Stimulated activated CD4-positive, alpha-beta T cell treated with anti-CD3 and anti-CD28 coated beads, Interleukin-1b, Interleukin-23, amount 100 ng/mL, for 4 hours (primary cell): ENCODE data around the gene TSPAN7.

ENCODE experiments used
- DNase-seq, 2 donors: peaks; one replicate each; pipeline ENCODE4 v3.0.0-alpha.2; 2020; ENCODE audit warnings: low read depth in 2 of 2

The TSPAN7 gene

DNA sequence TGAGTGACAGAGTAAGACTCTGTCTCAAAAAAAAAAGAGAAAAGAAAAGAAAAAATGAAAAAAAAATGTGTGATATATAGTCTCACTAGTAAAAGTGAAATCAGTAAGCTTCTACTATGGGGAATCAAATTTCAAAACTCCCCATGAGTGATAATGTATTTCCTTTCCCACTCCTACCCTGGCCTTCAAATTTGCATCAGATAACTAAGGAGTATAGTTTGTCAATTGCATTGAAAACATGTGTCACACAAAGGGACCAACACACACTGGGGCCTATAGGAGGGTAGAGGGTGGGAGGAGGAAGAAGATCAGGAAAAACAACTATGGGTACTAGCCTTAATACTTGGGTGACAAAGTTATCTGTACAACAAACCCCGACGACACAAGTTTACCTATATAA, 118.4 kb downstream of the TSPAN7 start:
- no peak for DNase-seq

DNA sequence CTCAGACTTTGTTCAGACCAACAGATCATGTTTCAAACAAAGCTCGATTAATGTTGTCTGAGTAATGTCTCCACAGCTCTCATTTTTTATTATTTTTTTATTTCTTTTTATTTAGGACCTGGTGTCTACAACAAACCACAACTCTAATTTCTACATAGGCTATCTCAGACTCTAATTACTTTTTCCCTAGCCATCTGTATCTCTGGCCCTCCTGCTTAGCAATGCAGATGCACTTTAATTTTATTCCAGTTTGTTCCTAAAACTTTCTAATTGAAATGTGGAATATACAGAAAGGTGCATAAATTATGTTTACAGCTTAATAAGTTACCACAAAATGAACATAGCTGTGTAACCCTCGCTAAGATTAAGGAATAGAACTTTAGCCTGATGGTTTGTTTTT, 120.8 kb downstream of the TSPAN7 start:
- no peak for DNase-seq

DNA sequence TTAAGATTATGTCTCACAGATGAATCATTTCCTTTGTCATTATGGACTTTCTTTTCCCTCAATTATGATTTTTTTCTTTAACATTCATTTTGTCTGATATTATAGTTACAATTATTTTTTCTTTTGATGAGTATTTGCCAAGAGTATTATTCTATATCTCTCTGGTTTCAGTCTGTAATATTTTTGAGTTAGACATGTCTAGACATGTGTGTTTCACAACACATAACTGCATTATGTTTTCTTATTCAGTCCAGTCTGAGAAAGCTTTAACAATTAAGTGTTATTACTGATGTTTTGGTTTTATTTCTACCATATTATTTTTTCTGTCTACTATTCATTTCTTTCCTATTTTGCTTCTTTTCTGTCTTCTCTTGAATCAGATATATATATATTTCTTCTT, 131.6 kb downstream of the TSPAN7 start:
- DNase-seq, result no peak

DNA sequence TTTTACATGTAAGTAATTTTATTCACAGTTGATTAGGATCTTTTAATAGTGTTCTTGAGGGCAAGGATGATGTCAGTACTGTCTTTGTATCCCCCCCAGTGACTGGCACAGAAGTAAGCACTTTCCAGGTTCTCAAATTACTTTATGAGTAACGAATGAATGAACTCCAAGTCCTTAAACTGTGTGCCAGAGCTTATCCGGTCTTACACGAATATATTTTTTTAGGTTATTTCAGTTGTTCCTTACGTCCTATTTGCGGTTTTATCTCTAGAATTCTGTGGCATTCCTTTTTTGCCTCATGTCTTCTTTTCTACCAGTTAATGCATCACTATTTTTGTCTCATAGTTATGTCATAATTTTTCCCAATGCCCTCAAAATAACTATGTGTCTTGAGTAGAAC, 133.1 kb downstream of the TSPAN7 start:
- DNase-seq, result no peak

DNA sequence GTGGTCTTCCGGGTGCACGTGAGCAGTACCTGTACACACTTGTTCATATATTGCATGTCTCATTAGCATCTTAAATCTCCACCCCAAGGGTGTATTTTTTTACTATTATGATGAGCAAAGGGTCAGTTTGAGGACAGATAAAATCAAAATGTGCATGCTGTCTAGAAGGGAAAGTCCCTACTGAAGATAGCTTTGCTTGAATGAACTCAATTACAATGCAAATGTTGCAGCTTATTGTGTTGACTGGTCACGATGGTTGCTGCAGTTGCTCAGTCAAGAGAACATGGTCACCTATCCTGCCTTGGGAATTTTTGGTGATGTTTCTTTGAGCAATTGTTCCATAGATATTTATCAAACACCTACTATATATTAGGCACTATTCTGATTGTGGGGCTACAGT, 136.1 kb downstream of the TSPAN7 start:
- no peak for DNase-seq

DNA sequence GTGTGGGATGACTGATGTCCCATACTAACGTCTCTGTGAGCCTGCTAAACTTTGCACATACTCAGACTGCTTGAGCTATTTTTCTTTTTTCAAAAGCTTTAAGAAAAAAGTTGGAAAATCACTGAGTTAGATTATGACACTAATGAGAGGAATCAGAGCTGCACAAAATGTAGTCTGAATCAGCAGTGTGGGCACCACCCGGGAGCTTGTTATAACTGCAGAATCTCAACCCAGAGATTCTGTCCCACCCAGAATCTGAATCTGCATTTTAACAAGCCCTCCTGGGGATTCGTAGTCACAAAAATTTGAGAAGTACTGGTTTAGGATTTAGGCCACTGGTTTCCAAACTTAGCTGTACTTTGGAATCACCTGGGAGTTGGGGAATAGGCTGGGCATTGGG, 137.8 kb downstream of the TSPAN7 start:
- DNase-seq, result no peak

DNA sequence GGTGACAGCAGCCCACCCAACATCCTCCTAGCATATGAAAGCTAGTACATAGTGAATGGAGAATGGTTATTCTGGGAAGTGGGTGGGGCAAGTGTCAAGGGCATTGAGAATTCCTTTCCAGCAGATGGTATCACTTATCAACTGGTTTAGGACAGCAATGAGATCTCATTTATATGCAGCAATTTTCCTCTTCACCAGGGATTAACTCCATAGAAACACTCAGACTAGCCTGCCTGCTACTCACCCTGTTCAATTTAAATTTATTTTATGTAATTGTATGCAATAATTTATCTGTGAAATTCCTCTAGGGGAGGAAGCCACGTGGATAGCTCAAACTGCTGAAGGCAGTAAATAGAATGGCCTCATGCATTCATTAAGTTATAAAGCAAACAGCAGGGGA, 138.4 kb downstream of the TSPAN7 start:
- DNase-seq, result no peak

DNA sequence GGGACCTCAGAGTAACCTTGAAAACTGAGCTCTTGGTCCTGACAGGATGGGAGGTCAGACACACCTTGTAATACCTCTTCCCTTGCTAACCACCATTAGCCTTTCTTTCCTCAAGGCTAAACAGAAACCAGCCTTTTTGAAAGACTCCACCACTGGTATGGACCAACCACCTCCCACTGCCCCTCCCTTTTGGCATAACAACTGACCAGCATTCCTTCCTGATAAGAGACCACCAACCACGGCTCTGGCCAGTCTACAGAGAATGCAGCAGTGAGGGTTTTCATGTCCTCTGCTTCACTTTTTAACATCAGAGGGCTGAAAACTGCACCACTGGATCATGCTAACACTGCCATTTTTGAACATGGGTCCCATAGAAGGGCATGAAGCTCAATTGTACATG, 139.7 kb downstream of the TSPAN7 start:
- DNase-seq, result no peak

DNA sequence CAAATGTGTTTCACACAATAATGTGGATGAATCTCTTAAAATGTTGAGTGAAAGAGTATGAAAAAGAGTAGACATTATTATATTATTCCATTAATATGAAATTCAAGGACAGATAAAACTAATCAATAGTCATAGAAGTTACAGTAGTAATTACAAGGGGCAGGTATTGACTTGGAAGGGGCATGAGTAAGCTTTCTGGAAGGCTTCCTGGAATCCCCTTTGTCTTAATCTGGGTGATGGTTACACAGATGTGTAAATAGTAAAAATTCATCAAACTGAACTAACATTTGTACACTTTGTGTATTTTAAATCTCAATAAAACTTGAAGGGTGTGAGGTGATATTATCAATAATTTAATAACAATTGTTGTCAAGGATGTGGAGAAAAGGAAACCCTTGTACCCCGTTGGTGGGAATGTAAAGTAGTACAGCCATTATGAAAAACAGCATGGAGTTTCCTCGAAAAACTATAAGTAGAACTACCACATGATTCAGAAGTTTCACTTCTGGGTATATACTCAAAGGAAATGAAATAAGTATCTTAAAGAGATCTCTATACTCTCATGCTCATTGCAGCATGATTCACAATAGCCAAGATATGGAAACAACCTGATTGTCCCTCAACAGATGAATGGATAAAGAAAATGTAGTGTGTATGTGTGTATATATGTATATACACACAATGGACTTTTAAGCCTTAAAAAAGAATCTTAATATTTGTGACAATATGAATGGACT, 143.0 kb downstream of the TSPAN7 start:
- no peak for DNase-seq

DNA sequence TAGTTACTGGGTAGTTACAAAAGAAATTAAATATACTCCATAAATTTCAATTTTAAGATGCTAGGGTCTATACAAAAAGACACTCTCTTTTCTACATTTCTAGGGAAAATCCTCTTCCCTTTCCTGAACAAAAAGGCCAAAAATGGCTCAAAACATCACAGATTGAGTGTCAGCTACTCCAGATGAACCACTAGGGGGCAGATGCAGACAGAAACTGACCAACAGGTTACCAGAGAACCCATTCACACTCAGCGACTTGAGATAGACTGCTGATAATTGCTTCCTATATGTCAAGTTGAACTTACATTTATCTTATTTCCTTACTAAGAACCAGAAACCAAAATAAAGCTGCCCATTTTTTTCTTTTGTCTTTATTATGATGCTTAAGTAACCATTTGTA, 156.5 kb downstream of the TSPAN7 start:
- DNase-seq, result no peak

DNA sequence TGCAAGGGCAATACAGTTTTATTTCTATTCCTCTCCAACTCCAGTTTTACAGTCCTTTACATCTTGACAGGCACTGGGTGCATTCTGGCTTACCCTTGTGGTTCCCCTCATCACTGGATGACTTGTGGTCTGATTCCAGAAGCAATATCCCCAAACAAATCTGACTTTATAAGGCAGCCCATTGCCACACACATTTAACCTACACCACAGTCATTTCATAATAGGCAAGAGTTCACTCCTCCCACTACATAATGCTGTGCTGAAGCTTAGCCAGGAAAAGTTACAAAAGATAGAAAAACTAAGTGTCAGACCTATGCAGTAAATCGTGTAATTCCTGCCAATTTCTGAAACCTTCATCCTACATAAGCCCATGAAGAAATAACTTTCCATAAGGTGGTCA, 157.0 kb downstream of the TSPAN7 start:
- no peak for DNase-seq

DNA sequence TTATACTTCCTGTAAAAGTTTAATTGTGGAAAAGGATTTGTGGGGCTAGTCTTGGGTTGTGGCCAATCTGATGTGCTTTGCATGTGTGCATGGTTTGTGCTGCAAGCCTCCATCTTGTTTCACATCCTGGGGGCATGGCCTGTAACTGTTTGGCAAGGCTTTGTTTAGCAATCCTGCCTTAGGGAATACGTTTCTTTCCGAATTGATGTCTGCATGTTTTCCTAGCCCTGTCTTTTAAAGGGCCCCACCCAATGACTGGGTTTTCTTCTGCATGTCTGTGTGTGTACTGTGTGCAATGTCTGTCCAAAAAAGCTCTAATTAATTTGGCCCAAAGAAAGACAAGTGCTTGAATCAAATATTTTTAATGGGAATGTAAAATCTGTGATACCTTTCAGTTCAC, 165.3 kb downstream of the TSPAN7 start:
- no peak for DNase-seq

DNA sequence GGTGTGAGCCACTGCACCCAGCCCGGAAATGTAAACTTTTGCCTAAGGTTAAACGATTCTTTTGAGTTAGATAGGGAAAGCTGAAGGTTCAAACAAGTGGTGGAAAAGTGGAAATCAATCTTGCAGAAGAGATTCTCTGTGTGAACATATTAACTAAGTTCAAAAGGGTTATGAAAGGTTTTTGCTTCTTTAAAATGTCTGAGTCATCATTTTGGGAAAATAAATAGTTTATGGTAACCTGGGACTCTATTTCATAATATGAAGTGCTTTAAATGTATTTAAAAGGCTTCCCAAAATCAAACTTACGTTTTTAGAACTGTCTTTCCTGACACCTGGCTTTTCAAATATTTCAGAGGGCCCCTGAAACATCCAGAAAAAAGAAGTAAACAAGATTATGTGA, 166.3 kb downstream of the TSPAN7 start:
- no peak for DNase-seq

DNA sequence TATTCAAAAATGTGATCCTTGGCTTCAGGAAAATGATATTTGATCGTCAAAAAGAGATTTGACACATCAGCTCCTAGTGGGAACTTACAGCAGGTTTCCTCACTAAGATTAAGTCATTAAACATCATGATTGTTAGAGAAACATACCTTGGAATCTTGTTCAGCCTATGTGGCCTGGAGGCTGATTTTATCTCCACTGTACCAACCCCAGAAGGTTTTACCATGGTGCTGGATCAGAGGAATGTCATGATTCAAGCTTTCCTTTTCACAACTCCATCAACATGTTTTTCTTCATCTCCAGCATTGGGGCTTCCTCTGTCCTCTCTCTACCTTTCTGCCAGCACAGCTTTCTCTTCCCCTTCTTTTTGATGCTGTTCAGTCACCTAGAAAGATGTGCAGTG, 171.5 kb downstream of the TSPAN7 start:
- DNase-seq, result no peak
